ENCODE results near the gene SLC16A9. TPM values are rescaled to one million over a fixed set of nuclear protein-coding genes. Genes with fewer than 3 reads are reported as not detected.

The SLC16A9 gene
- total RNA-seq, 1 donor from 2014 or later, result 3.8 TPM

DNA sequence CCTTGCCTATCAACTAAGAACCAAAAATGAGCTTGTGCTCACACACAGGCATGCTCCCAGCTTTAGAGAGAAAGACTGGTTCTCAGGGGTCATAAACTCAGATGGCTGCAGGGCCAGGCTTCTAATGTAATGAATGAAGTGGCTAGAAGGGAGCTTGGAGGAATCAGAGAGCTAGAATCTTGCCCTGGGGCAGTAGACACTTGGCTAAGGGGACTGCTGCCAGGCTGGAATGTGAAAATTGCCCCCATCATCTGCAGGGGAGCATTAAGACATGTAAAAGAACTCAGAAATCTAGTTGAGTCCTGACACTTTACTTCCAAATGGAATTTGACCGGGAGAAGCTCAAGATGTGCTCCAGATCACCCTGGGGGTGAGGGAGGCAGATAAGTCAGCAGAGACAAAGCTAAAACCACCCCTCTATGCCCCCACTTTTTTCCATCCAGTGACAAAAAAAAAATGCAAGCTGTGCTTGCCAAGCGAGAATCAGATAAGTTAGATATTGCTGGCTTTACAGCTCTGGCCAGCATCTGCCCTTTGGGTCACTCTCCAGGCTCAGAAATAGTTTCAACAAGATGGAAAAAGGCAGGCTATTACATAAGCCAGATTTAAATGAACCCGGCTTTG, 2.3 kb upstream of the SLC16A9 start:
- no peak for DNase-seq (ENCODE audit: low spot score)
- H3K9me3 Mint-ChIP-seq (ENCODE audit: unreplicated experiment), result no peaks in the 10 kb centered on the region
- TF ChIP-seq, protein P1, sequence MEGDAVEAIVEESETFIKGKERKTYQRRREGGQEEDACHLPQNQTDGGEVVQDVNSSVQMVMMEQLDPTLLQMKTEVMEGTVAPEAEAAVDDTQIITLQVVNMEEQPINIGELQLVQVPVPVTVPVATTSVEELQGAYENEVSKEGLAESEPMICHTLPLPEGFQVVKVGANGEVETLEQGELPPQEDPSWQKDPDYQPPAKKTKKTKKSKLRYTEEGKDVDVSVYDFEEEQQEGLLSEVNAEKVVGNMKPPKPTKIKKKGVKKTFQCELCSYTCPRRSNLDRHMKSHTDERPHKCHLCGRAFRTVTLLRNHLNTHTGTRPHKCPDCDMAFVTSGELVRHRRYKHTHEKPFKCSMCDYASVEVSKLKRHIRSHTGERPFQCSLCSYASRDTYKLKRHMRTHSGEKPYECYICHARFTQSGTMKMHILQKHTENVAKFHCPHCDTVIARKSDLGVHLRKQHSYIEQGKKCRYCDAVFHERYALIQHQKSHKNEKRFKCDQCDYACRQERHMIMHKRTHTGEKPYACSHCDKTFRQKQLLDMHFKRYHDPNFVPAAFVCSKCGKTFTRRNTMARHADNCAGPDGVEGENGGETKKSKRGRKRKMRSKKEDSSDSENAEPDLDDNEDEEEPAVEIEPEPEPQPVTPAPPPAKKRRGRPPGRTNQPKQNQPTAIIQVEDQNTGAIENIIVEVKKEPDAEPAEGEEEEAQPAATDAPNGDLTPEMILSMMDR (IDR thresholded peaks at IDR 0.05; ENCODE audit: unreplicated experiment), result no peak
- H3K4me3 Mint-ChIP-seq (ENCODE audit: unreplicated experiment), result no peak overlapping the region
- H3K36me3 Mint-ChIP-seq (ENCODE audit: low read depth, unreplicated experiment), result no peaks in the 10 kb centered on the region
- no peaks in the 10 kb centered on the region for H3K4me1 Mint-ChIP-seq (ENCODE audit: unreplicated experiment)
- H3K27me3 Mint-ChIP-seq (ENCODE audit: unreplicated experiment), result no peaks in the 10 kb centered on the region
- no peak overlapping the region for H3K27ac Mint-ChIP-seq (ENCODE audit: unreplicated experiment)

- H3K27ac Mint-ChIP-seq (ENCODE audit: unreplicated experiment), result no peak overlapping the region
- H3K4me1 Mint-ChIP-seq (ENCODE audit: unreplicated experiment), result peaks cover 7% of the 10 kb centered on the region
- TF ChIP-seq, protein P1 (IDR thresholded peaks at IDR 0.05; ENCODE audit: unreplicated experiment), result no peak
- H3K27me3 Mint-ChIP-seq (ENCODE audit: unreplicated experiment), result no peaks in the 10 kb centered on the region
- no peaks in the 10 kb centered on the region for H3K36me3 Mint-ChIP-seq (ENCODE audit: low read depth, unreplicated experiment)
- H3K4me3 Mint-ChIP-seq (ENCODE audit: unreplicated experiment), result peak overlapping the region; percentile 81
- no peaks in the 10 kb centered on the region for H3K9me3 Mint-ChIP-seq (ENCODE audit: unreplicated experiment)
- DNase-seq (ENCODE audit: low spot score), result peak; percentile 39
Measured at GRCh38 chr10:59708816-59709394, 745 bp downstream of the SLC16A9 start.

- no peaks in the 10 kb centered on the region for H3K9me3 Mint-ChIP-seq (ENCODE audit: unreplicated experiment)
- H3K4me3 Mint-ChIP-seq (ENCODE audit: unreplicated experiment), result no peak overlapping the region
- TF ChIP-seq, protein P1 (IDR thresholded peaks at IDR 0.05; ENCODE audit: unreplicated experiment), result no peak
Measured at GRCh38 chr10:59706851-59707797, 2.5 kb downstream of the SLC16A9 start.

GRCh38 chr10:59705931-59706330, 3.7 kb downstream of the SLC16A9 start:
- no peaks in the 10 kb centered on the region for H3K36me3 Mint-ChIP-seq (ENCODE audit: low read depth, unreplicated experiment)
- TF ChIP-seq, protein P1 (IDR thresholded peaks at IDR 0.05; ENCODE audit: unreplicated experiment), result no peak
- H3K27ac Mint-ChIP-seq (ENCODE audit: unreplicated experiment), result no peak overlapping the region
- peaks cover 10% of the 10 kb centered on the region for H3K4me1 Mint-ChIP-seq (ENCODE audit: unreplicated experiment)
- no peaks in the 10 kb centered on the region for H3K27me3 Mint-ChIP-seq (ENCODE audit: unreplicated experiment)
- no peaks in the 10 kb centered on the region for H3K9me3 Mint-ChIP-seq (ENCODE audit: unreplicated experiment)
- H3K4me3 Mint-ChIP-seq (ENCODE audit: unreplicated experiment), result no peak overlapping the region
- DNase-seq (ENCODE audit: low spot score), result no peak

More at GRCh38 chr10:59706851-59707797, 2.5 kb downstream of the SLC16A9 start:
- Mint-ChIP-seq H3K4me1 (ENCODE audit: unreplicated experiment) (peaks cover 10% of the 10 kb centered on the region), H3K36me3 (ENCODE audit: low read depth, unreplicated experiment) (no peaks in the 10 kb centered on the region), H3K27me3 (ENCODE audit: unreplicated experiment) (no peaks in the 10 kb centered on the region), H3K27ac (ENCODE audit: unreplicated experiment) (no peak overlapping the region)
- no peak for DNase-seq (ENCODE audit: low spot score)

Measured in endothelial cell (in vitro differentiated cells).